Stomach (tissue), 4 donors: Measurements from ENCODE around the gene MYRIP.

Experiments used
- CTCF ChIP-seq, 7 experiments: fragments of 450-650 bp in 4 of 7; fragments of 200-600 bp in 3 of 7; sonication (generic) in 3 of 7; IDR thresholded peaks; one replicate each; pipeline ENCODE4 v1.5.1; 2016 to 2019; ENCODE audit warnings: antibody characterized with exemption in 7 of 7, control low read depth in 2 of 7, mild to moderate bottlenecking in 1 of 7
- POLR2A ChIP-seq, 4 donors: fragments of 450-650 bp; IDR thresholded peaks; one replicate each; pipeline ENCODE4 v1.6.1; 2016; ENCODE audit warnings: antibody characterized with exemption in 4 of 4, control low read depth in 2 of 4, mild to moderate bottlenecking in 1 of 4, moderate library complexity in 1 of 4
- POLR2AphosphoS5 ChIP-seq, 3 donors: sonication (generic); formaldehyde crosslinking; IDR thresholded peaks; one replicate each; pipeline ENCODE4 v1.6.1; 2016; ENCODE audit warnings: antibody characterized with exemption in 3 of 3

GRCh38 chr3:40016391-40016790 lies 207.0 kb downstream of the MYRIP start:
- TF ChIP-seq CTCF (IDR thresholded peaks at IDR 0.05) (no peak), POLR2AphosphoS5 (IDR thresholded peaks at IDR 0.05) (no peak), POLR2A (IDR thresholded peaks at IDR 0.05) (no peak)
